HG03135 (cell line): ENCODE results near the gene RNF157.
A peak's percentile ranks its signal among the peaks of the same experiment; 100 is the strongest.
"Not testable (repeated sequence)": the region's sequence is repeated elsewhere in the genome, so short reads cannot be mapped to it uniquely, and the experiment has no call there.

Experiments
- ATAC-seq: cut with Tn5 transposase; IDR thresholded peaks from one replicate; pipeline ENCODE4 v1.9.1; 2021; ENCODE audit warnings: mild to moderate bottlenecking, moderate library complexity; ENCODE audit not compliant: unreplicated experiment

Gene RNF157

DNA sequence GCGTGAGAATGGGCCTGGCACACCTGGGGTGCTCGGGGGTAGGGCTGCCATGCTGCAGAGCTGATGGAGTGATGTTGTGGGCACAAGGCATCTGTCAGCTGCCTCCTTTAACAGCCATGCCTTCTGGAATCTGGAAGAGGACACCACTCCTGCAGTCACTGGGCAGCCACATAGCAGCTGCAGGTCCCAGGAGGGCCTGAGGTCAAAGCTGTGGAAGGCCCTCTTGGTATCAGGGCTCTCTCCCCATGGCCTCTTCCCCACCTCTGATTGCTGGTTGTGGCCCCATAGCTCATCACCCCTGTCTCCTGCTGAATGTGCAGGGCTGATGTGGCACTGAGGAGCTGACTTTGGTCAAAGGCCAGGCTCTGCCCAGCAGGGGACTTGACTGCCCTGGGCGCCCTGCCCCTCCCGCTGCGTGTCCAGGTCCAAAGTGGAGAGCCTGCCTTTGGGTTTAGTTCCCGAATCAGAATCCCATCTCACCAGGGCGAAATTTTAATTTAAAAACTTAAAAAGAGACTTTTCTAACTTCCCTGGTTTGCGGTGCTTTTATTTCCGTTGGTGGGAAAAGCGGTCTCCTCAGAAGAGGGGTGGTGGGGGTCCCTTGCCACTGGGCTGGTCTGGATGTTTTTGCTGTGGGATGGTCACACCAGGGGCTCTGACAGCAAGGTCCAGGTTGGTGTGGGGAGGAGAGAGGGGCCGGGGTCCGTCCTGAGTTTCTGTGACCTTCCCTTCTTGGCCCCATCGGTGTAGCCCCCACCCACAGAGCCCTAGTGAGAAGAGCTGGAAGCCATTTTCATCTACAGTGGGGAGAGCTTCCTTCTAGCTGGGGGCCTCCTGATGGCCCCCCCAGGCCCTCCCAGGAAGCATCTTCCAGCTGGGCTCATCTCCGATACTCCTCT lies 30.7 kb upstream of the RNF157 start:
- ATAC-seq: no peak

DNA sequence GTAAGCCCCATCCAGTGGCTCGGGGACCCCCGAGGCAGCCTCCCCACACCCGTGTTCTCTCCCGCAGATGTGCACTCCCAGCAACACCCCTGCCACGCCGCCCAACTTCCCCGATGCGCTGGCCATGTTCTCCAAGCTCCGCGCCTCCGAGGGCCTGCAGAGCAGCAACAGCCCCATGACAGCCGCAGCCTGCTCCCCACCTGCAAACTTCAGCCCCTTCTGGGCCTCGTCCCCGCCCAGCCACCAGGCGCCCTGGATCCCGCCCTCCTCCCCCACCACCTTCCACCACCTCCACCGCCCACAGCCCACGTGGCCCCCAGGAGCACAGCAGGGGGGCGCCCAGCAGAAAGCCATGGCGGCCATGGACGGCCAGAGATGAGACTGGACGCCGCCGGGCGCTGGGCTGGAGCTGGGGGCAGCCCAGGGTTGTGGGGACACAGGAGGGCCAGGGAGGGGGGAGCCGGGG lies 29.9 kb upstream of the RNF157 start:
- ATAC-seq: no peak

DNA sequence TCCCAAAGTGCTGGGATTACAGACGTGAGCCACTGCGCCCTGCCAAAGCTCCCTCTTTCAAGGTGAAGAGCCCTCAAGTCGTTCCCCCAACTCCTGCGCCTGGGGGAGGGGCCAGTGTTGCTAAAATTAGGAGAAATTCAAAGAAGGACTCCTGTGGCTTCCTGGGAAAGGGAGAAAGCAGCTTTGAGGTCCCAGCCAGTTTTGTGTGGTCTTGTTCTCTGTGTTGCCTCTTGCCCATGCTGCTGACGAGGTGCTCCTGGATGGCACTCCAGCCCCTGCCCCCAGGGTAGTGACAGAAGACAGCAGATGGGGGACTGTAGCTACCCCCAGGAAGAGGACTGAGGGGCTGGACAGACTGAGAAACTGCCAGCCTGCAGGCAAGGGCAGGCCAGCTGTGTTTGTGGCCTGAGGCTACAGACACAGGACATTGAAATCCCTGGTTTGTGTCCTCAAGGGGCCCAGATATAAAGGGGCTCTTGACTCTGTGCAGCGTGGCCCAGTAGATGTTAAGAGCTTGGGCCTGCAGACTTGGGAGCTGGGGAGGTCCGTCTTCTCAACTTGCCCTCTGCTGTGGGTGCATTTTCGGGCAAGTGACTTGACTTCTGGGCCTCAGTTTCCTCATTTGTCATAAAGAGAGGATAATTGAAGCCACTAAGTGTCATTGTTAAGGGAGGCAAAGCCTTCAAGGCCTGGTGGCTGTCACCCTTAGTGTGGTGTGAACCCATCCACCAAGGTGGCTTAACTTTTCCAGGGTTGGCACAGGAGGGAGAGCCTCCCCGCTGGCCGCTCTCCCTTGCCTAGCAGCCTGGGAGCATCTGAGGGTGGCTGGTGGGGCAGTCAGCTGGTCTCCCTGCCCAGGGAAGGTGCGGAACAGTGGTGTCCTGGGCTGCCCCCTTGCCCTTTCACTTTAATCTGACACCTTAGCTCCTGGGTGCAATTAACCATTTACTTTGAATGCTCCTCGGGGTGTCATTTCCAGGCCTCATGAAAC lies 29.0 kb upstream of the RNF157 start:
- ATAC-seq: no peak

DNA sequence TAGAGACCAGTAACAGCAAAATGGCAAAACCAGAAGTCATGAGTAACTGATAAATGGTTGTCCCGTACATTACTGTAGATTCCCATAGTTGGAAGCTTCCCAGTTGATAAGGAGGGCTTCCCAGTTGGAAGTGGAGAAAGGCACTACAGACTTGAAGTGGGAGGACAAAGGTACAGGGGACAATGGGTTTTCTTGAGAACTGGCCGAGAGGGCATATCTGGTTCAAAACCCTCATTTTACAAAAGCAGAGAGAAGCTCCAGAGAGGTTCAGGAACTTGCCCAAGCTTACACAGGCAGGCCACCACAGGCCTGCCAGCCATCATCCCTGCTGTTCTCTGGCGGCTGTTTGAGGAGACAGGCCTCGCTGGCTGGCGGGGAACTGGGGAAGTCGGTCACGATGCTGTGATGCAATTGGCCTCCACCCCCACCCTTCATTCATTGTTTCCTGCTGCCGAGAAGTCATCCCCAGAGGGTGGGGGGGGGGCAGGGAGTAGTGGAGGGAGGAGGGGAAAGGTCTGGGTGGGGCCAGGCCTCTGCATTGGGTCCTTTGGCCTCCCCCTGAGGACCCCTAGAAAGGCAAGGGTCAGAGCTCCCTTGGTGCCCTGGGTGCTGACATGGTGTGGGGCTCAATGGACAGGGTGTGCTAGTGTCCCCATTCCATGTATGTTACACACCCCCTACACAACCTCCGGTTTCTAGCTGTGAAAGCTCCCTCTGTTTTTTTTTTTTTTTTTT lies 27.9 kb upstream of the RNF157 start:
- no peak for ATAC-seq

DNA sequence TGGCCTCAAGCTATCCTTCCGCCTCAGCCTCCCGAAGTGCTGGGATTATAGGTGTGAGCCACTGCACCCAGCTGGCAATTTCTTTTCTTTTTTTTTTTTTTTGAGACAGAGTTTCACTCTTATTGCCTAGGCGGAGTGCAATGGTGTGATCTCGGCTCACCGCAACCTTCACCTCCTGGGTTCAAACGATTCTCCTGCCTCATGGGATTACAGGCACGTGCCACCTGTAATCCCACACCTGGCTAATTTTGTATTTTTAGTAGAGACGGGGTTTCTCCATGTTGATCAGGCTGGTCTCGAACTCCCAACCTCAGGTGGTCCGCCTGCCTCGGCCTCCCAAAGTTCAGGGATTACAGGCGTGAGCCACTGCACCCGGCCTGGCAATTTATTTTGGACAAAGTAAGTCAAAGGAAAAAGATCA lies 27.3 kb upstream of the RNF157 start:
- not testable (repeated sequence) for ATAC-seq

- ATAC-seq: no peak
Observed at GRCh38 chr17:76267051-76267576, 26.8 kb upstream of the RNF157 start.

- ATAC-seq: no peak
Observed at GRCh38 chr17:76266244-76266938, 26.1 kb upstream of the RNF157 start.

DNA sequence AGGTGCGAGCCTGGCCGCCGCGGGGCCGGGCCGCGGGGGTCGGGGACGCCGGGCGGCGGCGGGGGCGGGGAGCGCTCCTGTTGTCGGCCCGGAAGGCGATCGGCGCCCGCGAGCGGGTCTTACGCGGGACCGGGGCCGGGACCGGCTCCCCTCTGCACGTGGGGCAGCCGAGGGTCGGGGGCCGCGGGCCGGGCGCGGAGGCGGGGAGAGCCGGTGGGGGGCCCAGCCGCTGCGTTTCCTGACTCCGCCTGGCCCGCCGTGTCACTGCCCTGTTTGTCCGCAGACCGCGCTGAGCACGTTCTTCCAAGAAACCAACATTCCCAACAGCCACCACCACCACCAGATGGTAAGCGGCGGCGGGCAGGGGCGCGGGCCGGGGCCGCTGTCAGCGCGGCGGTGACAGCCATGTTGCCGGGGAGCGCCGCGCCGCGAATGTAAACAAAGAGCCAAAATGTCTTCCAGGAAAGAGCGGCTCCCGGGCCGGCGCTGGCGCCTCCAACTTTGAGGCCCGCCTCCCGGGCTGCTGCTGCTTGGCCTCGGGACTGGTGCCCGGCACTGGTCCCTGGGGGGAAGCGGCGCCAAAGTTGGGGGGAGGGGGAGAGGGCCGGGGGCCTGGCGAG lies 25.4 kb upstream of the RNF157 start:
- no peak for ATAC-seq

- peak; percentile 69 for ATAC-seq
Observed at GRCh38 chr17:76264755-76265623, 24.7 kb upstream of the RNF157 start, which contains the start of gene UBALD2. Gene UBALD2 (plus strand): TSS chr17:76265348. CDS start chr17:76265506, 158 bp downstream.

DNA sequence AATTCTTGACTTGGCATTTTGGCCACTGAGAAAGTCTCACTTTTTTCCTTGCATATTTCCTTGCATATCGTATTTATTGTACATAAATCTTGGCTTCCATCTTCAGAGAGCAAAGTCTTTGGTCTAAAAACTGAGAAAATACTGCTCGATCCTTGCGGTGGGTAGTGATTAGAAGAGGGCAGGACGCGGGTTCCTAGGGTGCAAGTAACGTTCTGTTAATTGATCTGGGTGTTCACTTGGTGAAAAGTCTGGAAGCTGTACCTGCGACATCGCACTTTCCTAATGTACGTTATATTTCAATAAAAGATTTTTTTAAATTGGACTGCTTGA lies 24.1 kb upstream of the RNF157 start:
- no peak for ATAC-seq

DNA sequence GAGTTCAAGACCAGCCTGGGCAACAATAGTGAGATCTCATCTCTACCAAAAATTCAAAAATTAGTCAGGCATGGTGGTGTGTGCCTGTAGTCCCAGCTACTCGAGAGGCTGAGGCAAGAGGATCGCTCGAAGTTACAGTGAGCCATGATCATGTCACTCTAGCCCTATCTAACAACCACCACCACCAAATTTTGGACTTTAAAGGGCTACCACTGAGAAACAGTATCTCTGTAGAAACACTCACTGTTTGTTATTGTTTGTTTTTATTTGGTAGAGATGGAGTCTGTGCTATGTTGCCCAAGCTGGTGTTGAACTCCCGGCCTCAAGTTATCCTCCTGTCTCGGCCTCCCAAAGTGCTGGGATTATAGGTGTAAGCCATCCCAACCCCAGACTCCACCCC lies 23.6 kb upstream of the RNF157 start:
- no peak for ATAC-seq

- no peak for ATAC-seq
Observed at GRCh38 chr17:76262732-76263344, 22.5 kb upstream of the RNF157 start.

DNA sequence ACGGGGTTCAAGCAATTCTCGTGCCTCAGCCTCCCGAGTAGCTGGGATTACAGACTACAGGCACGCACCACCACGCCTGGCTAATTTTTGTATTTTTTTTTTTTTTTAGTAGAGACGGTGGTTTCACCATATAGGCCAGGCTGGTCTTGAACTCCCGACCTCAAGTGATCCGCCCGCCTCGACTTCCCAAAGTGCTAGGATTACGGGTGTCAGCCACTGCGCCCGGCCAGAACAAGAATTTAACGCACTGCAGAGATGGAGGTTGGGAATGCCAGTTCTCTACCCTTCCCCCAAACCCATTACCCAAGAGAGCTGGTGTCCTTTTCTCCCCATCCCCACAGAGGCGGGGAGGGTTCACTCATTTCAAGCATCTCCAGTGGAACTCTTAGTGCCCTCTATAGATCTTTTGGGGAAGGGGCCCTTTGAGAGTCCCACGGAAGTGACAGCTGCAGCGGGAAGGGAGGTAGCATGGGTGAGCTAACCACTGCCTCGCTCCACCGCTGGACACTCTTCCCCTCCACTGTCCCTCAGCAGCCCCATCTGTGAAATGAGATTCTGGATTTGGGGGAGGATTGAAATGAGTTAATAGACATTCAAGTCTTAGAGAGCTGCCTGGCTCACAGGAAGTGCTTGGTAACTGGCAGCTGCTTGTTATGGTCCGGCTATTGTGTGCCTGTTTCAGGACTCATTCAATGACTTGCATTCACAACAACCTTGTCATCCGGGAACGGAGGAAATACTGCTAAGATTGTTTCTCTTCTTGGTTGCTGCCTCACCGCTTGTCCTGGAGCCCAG lies 21.3 kb upstream of the RNF157 start:
- no peak for ATAC-seq

- no peak for ATAC-seq
Observed at GRCh38 chr17:76260669-76261068, 20.4 kb upstream of the RNF157 start.

DNA sequence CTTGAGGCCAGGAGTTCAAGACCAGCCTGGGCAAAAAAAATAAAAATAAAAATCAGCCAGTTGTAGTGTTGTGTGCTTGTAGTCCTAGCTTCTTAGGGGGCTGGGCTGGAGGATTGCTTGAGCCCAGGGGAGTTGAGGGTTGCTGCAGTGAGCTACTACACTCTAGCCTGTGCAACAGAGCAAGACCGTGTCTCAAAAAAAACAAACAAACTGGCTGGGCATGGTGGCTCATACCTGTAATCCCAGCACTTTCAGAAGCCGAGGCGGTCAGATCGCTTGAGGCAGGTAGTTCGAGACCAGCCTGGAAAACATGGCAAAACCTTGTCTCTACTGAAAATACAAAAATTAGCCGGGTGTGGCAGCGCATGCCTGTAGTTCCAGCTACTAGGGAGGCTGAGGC lies 19.9 kb upstream of the RNF157 start:
- ATAC-seq: no peak

DNA sequence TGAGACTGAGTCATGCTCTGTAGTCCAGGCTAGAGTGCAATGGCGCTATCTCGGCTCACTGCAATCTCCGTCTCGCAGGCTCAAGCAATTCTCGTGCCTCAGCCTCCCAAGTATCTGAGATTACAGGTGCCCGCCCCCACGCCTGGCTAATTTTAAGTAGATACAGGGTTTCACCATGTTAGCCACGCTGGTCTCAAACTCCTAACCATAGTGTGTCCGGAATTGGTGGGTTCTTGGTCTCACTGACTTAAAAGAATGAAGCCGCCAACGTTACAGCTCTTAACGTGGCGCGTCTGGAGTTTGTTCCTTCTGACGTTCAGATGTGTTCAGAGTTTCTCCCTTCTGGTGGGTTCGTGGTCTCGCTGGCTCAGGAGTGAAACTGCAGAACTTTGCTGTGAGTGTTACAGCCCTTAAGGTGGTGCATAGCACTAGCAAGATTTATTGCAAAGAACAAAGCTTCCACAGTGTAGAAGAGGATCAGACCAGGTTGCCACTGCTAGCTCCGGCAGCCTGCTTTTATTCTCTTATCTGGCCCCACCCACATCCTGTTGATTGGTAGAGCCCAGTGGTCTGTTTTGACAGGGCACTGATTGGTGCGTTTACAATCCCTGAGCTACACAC lies 16.2 kb upstream of the RNF157 start:
- not testable (repeated sequence) for ATAC-seq
